Measurements from ENCODE around the gene GALC.

The GALC gene

GRCh38 chr14:87888136-87888999 lies 104.6 kb downstream of the GALC start:
- DNase-seq (ENCODE audit: low read depth in 1 of 2, low spot score in 1 of 2), result no peak

DNA sequence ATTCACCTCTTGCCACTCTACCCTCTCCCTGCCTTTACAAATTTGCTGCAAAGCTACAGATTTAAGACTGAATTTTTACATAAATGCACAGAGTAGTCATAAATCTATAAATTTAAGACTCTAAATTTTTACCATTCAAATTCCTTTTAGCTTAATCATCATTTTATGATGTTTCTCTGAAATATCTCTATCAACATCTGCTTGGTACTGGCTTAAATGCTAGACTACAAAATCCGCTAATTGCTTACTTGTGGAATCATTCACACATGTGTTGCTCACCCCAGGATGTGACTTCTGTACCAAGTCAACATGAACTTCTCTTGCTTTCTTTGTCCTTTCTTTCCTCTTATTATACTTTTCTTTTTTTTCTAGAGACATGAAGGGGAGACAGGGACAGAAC lies 109.2 kb downstream of the GALC start:
- DNase-seq (ENCODE audit: low read depth in 1 of 2, low spot score in 1 of 2), result no peak

All from activated CD4-positive, alpha-beta T cell treated with anti-CD3 and anti-CD28 coated beads, Interleukin-2, amount 50 U/mL, for 24 hours (primary cell).